Mesodermal cell (in vitro differentiated cells): ENCODE results near the gene IBTK. TPM values are rescaled to one million over a fixed set of nuclear protein-coding genes. Genes with fewer than 3 reads are reported as not detected.
"Not testable (repeated sequence)": the region's sequence is repeated elsewhere in the genome, so short reads cannot be mapped to it uniquely, and the experiment has no call there.

Experiments
- H3K27ac ChIP-seq: 2 replicates; pipeline ENCODE4 v1.7.0; 2013; ENCODE audit warnings: mild to moderate bottlenecking, low read depth, low read length, moderate library complexity; ENCODE audit not compliant: severe bottlenecking
- H3K36me3 ChIP-seq: 2 replicates; pipeline ENCODE4 v1.7.1; 2013; ENCODE audit warnings: mild to moderate bottlenecking, low read length, moderate library complexity; ENCODE audit not compliant: control insufficient read depth, insufficient read depth
- H3K4me1 ChIP-seq: one replicate; pipeline ENCODE4 v1.7.1; 2013; ENCODE audit warnings: mild to moderate bottlenecking, low read length; ENCODE audit not compliant: insufficient read depth, control insufficient read depth, poor library complexity, severe bottlenecking
- H3K4me3 ChIP-seq: 2 replicates; pipeline ENCODE4 v1.7.0; 2013; ENCODE audit warnings: low read length, control low read depth, mild to moderate bottlenecking; ENCODE audit not compliant: insufficient read depth, poor library complexity, severe bottlenecking; ENCODE audit errors: extremely low read depth
- H3K9me3 ChIP-seq: 2 replicates; pipeline ENCODE4 v1.7.1; 2013; ENCODE audit warnings: mild to moderate bottlenecking, low read length, moderate library complexity; ENCODE audit not compliant: control insufficient read depth
- WGBS, 2 experiments: methylation state at CpG; one replicate each; pipeline ENCODE4 v1.1.5; 2013; ENCODE audit warnings: missing lambda C conversion rate in 2 of 2; ENCODE audit not compliant: insufficient coverage in 2 of 2; 5-methylcytosine and 5-hydroxymethylcytosine counted together
- polyA plus RNA-seq, 2 experiments: library from polyadenylated mRNA; stranded (reverse); fragments of 50-300 nt; gene quantifications; one replicate each; pipeline ENCODE4 v1.2.3, GENCODE V29; 2013

Gene IBTK
- 25.1 TPM for polyA plus RNA-seq (2013, experiment 1 of 2)
- polyA plus RNA-seq (2013, experiment 2 of 2): 30.4 TPM

- peaks cover 11% of the 10 kb centered on the region for H3K9me3 ChIP-seq
- peak within 1 kb of the TSS; percentile 99 for H3K27ac ChIP-seq
- peaks cover 13% of the 10 kb centered on the region for H3K4me1 ChIP-seq
- H3K36me3 ChIP-seq: peaks cover 16% of the 10 kb centered on the region
- WGBS, 2 experiments: 0 to 2% methylated on average over 38 of the region's 45 CpGs
- H3K4me3 ChIP-seq: peak within 1 kb of the TSS; percentile 86
These were observed at the start of gene IBTK for GRCh38 chr6:82247505-82248272. TSS of gene IBTK (minus strand) at chr6:82247744. CDS start at chr6:82240486, 7,258 bp downstream.

GRCh38 chr6:82283771-82284410 lies 36.3 kb upstream of the IBTK start:
- WGBS, 2 experiments: 84% methylated on average over 10 to 11 of the region's 11 CpGs
- H3K4me1 ChIP-seq: no peaks in the 10 kb centered on the region
- H3K27ac ChIP-seq: no peak overlapping the region
- H3K36me3 ChIP-seq: no peaks in the 10 kb centered on the region
- no peaks in the 10 kb centered on the region for H3K9me3 ChIP-seq
- H3K4me3 ChIP-seq: no peak overlapping the region

- not testable (repeated sequence) for H3K27ac ChIP-seq, H3K4me3 ChIP-seq, H3K9me3 ChIP-seq, H3K4me1 ChIP-seq, H3K36me3 ChIP-seq
- WGBS, 2 experiments: no CpG with 5 or more reads among the region's 2 CpGs
These were observed 34.0 kb upstream of the IBTK start for GRCh38 chr6:82281550-82281949.

- Histone ChIP-seq H3K9me3 (no peaks in the 10 kb centered on the region), H3K27ac (no peak overlapping the region), H3K4me1 (no peaks in the 10 kb centered on the region), H3K4me3 (no peak overlapping the region), H3K36me3 (no peaks in the 10 kb centered on the region)
These were observed 30.1 kb upstream of the IBTK start for GRCh38 chr6:82277686-82278085.

- Histone ChIP-seq H3K4me3 (no peak overlapping the region), H3K9me3 (no peaks in the 10 kb centered on the region), H3K4me1 (no peaks in the 10 kb centered on the region), H3K27ac (no peak overlapping the region), H3K36me3 (no peaks in the 10 kb centered on the region)
- 58 to 75% methylated on average over 1 to 2 of the region's 5 CpGs for WGBS, 2 experiments
These were observed 28.1 kb upstream of the IBTK start for GRCh38 chr6:82275686-82276085.

GRCh38 chr6:82273295-82273694 lies 25.8 kb upstream of the IBTK start:
- Histone ChIP-seq H3K36me3 (no peaks in the 10 kb centered on the region), H3K27ac (no peak overlapping the region), H3K4me1 (no peaks in the 10 kb centered on the region), H3K9me3 (no peaks in the 10 kb centered on the region), H3K4me3 (no peak overlapping the region)
- WGBS, 2 experiments: 100% methylated on average over 1 of the region's 1 CpG; no CpG with 5 or more reads in 1 of the 2 experiments

- H3K27ac ChIP-seq: no peak overlapping the region
- H3K36me3 ChIP-seq: no peaks in the 10 kb centered on the region
- H3K4me1 ChIP-seq: no peaks in the 10 kb centered on the region
- H3K9me3 ChIP-seq: no peaks in the 10 kb centered on the region
- no peak overlapping the region for H3K4me3 ChIP-seq
- WGBS, 2 experiments: 86% methylated on average over 1 of the region's 6 CpGs; no CpG with 5 or more reads in 1 of the 2 experiments
These were observed 23.5 kb upstream of the IBTK start for GRCh38 chr6:82270881-82271635.

GRCh38 chr6:82268301-82268846 lies 20.8 kb upstream of the IBTK start:
- Histone ChIP-seq H3K4me1 (no peaks in the 10 kb centered on the region), H3K4me3 (no peak overlapping the region), H3K27ac (no peak overlapping the region), H3K9me3 (no peaks in the 10 kb centered on the region), H3K36me3 (no peaks in the 10 kb centered on the region)
- no CpG with 5 or more reads among the region's 2 CpGs for WGBS, 2 experiments

- Histone ChIP-seq H3K9me3 (no peaks in the 10 kb centered on the region), H3K4me1 (peaks cover 19% of the 10 kb centered on the region), H3K4me3 (no peak overlapping the region), H3K36me3 (no peaks in the 10 kb centered on the region), H3K27ac (no peak overlapping the region)
- no CpG with 5 or more reads among the region's 2 CpGs for WGBS, 2 experiments
These were observed 17.3 kb upstream of the IBTK start for GRCh38 chr6:82264824-82265223.

- H3K27ac ChIP-seq: no peak overlapping the region
- peaks cover 19% of the 10 kb centered on the region for H3K4me1 ChIP-seq
- H3K36me3 ChIP-seq: no peaks in the 10 kb centered on the region
- H3K4me3 ChIP-seq: no peak overlapping the region
- H3K9me3 ChIP-seq: no peaks in the 10 kb centered on the region
These were observed 16.8 kb upstream of the IBTK start for GRCh38 chr6:82264321-82264720.
